IPS-NIHi7 (cell line): Measurements from ENCODE around the gene PMPCA.
"Not testable (repeated sequence)": the region's sequence is repeated elsewhere in the genome, so short reads cannot be mapped to it uniquely, and the experiment has no call there.

Experiments used
- DNase-seq: peaks from one replicate; pipeline ENCODE4 v3.0.0; 2012; ENCODE audit warnings: mixed read lengths; ENCODE audit errors: extremely low spot score

Gene PMPCA

DNA sequence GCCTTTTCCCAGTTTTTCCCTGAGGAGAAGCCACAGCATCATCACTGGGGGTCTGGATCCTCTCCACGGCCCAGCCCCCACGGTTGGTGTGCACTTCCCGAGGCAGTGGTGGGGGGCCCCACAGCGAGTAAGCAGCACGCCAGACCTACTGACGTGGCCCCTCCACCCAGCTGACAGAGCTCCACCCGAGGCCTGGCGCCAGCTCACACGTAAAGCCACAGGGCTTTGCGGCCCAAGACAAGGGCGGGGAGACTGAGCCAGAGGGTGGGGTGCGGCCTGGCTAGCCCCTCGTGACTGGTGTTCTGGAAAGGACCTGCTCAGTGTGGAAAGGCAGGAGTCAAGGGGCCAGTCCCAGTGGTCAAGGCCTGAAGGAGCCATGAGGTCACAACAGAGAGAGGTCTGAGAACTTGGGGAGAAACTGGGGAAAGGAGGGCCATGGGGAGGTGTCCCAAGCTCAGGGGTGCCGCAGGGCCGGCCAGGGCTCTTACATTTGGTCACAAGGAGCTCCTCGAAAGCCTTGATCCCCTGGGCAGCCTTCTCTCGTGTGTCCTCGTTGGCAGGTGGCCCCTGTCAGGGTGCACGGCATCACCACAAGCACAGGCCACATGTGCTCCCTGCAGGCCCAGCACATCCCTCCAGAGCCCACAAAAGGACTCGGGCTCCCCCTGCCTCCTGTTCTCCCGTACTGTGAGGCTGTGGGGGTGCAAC is 16.0 kb upstream of the PMPCA start:
- no peak for DNase-seq

DNA sequence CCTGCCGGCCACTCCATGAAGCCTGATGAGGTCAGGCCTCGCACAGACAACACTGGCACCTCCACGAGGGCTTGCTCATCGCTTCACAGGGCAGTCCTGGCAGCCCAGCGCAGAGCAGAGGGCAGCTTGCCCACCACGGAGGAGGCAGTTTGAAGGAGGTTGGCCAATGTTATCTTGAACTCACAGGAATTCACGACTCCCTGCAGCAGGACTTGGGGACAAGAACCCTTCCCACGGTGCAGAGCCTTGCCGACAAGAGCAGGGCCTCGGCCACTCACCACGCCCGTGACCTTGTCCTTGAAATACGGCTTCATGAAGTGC is 15.5 kb upstream of the PMPCA start:
- DNase-seq, result no peak

DNA sequence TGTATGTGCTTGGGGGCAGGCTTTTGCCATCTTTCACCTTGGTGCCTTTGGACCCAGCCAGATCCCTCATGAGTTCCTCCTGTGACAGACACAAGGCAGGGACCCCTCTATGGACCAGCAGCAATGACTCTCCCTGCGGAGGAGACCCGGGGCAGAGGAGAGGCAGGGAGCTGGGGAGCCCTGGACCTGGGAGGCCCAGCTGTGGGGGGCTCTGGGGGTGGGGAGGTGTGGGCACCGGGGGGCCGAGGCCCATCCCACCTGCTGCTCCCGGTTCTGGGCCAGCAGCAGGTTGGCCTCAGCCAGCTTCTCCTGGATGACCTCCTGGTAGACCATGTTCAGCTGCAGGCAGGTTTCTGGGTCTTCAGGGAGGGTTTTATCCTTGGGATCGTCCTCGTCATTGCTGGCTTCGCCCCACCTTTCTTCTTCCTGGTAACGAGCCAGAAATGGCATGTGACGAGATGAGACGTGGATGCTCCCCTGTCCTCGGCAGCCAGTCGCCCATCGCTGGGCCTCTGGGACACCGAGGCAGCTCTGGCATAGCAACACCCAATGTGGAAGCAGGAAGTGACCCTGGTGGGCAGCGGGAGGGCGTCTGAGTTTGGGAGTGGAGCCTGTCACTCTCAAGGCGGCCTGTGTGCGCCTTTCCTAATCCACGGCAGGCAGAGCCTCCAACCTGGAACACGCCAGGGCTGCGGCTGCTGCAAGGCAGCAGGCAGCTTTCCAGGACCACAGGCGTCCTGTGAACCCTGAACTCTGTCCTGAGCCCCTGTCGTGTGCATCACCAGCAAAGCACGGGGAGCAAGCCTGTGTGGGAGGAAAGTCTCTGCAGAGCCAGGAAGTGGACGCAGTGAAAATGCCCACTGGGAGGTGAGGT is 14.9 kb upstream of the PMPCA start:
- DNase-seq, result no peak

DNA sequence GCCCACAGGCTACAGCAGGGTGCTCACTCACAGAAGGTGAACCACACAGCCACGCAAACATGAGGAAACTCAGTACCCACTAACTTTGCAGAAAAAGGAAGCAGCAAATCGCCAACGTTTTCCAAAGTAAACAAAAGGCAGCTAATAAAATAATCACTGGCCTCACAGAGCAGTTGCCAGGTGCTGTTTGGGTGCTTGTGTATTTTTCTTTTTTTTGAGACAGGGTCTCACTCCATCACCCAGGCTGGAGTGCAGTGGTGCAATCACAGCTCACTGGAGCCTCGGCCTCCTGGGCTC is 14.3 kb upstream of the PMPCA start:
- DNase-seq, result no peak

DNA sequence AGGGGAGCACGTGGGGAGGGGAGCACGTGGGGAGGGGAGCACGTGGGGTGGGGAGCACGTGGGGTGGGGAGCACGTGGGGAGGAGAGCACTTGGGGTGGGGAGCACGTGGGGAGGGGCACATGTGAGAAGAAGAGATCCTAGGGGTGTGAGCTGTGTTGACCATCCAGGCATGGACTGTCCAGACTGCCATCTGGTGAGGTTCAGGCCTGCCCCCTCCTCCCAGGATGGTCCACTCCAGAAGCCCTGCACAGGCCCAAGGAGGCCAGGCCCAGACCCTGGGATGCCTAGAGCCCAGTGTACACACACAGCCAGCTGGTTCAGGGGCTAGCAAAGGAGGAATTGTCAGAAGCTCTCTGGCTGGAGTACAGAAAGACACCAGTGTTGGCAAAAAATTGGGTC is 12.8 kb upstream of the PMPCA start:
- DNase-seq, result no peak

GRCh38 chr9:136398286-136398685 is 12.2 kb upstream of the PMPCA start:
- no peak for DNase-seq

- peak; percentile 35 for DNase-seq
Measured at GRCh38 chr9:136399176-136400037, 11.1 kb upstream of the PMPCA start.

DNA sequence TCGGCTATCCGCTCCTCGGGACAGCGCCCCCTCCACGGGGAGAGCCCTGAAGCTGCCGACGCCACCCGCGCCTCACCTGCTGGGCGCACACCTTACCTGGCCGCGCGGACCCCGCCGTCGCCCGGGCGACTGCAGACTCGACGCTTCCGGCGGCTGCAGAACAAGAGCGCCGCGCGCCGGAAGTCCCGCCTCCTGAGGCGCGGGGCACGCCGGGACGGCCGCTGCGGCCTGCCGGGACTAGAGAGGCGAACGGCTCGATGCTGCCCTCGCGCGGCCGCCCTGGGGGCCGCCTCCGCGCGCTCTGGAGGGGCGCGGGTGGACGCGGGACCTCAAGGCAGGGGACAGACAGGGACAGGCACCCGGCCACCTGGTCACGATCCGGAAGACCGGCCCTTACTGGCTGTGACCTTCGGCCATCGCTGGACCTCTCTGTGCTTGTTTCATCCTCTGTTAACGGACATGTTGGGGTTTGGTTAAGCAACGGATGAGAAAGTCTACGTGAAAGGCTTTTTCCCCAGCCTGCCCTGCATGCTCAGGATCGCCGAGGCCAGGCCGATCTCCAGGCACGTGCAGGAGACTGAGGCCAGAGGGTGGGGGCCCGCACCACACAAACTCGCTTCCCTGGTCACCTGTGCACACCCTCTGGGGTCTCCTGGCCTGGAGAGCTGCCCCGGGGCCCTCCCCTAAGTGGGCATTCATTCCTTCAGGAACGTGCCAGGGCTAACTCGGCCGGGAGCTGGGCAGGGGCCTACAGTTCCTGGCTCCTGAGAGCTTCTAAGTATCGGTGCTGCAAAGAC is 10.2 kb upstream of the PMPCA start, which contains the start of gene SNAPC4:
SNAPC4 (minus strand) TSS at position 133 of the 797 bp plus-strand sequence. CDS start 1,742 bp downstream, outside the sequence.
- peak; percentile 98 for DNase-seq

- DNase-seq, result no peak
Measured at GRCh38 chr9:136401173-136401922, 9.1 kb upstream of the PMPCA start.

DNA sequence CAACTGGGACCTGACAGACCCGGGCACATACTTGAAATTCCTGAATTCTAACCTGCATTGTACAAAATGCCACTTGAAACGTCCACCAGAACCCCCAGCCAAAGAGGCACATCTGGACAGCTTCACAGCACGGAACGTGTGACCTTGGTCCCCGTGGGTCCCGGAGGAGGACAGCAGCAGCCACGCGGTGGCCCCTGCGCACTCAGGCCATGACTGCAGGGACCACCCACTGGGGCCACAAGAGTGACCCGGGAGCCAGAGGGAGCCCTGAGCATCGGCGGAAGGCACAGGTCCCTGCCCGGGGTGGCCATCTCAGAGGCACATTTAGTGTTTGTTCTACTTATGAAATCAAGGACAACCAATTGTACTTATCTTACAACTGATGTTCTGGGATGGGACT is 8.4 kb upstream of the PMPCA start:
- no peak for DNase-seq

GRCh38 chr9:136403538-136403914 is 6.9 kb upstream of the PMPCA start:
- DNase-seq, result no peak

GRCh38 chr9:136403915-136404800 is 6.3 kb upstream of the PMPCA start:
- no peak for DNase-seq

- DNase-seq, result no peak
Measured at GRCh38 chr9:136404801-136405136, 5.7 kb upstream of the PMPCA start.

DNA sequence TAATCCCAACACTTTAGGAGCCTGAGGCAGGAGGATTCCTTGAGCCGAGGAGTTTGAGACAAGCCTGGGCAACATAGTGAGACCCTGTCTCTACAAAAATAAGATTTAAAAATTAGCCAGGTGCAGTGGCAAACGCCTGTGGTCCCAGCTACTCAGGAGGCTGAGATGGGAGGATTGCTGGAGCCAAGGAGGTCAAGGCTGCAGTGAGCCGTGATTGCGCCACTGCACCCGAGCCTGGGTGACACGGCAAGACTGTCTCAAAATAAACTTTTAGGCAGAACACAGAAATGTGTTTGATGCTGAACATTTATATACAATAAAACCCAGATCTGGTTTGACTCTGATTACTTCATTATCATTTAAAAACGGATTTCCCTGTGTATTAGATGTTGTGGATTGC is 5.0 kb upstream of the PMPCA start:
- no peak for DNase-seq

DNA sequence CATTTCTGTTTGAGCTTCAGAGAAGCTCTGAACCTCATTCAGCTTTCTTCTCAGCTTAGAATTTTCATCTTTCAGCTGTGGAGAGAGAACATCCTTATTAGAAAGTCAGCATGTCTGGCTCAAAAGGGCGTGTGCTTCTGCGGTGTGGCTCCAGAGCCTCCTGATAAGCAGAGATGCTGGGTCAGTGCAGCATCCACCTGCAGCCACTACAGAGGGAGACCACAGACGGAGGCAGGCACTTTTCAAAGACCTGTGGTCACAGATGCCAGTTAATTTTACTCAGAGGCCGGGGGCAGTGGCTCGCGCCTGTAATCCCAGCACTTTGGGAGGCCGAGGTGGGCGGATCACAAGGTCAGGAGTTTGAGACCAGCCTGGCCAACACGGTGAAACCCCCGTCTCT is 4.6 kb upstream of the PMPCA start:
- DNase-seq, result not testable (repeated sequence)

DNA sequence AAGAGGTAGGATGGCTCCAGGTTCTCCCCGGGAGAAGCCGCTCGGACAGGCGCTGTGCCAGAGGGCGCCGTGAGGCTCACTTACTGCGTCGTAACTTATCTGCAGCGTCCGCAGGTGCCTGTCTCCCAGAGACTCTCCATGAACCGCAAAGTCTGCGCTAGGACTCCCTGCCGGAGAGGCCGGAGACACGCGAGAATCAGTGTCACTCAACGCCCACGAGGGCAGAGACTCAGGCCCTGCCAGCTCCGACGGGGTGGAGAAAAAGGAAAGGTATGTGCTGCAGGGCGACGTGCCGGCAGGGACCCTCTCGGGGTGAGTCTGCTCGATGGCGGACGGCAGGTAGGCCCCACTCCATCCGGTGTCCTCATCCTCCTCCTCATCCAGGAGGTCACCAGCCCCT is 3.4 kb upstream of the PMPCA start:
- not testable (repeated sequence) for DNase-seq

- no peak for DNase-seq
Measured at GRCh38 chr9:136407911-136408310, 2.5 kb upstream of the PMPCA start.

GRCh38 chr9:136409557-136410455 is 652 bp upstream of the PMPCA start:
- peak; percentile 54 for DNase-seq

DNA sequence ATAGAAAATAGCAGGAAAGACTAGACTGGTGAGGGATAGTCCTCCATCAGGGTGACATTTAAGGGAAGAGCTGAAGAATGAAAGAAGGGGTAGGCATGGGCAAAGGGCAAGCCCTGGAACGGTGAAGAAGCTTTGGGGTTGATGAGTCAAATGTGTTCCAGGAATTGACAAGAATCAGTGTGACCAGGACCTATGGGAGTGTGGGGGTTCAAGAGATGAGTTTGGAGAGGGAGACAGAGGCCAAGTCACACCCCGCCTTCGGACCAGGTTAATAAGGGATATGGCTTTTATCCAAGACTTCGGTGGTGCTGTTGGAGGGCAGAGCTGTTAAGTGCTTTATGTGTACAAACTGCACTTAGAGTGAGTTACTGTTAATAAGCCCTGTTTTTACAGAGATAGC is 920 bp downstream of the PMPCA start:
- no peak for DNase-seq
